Measurements from ENCODE around the gene AGPS.

GRCh38 chr2:177363332-177363731 is 29.2 kb upstream of the AGPS start:
- TF ChIP-seq REST (IDR thresholded peaks at IDR 0.05; ENCODE audit: insufficient read depth in 1 of 2, low read depth in 2 of 2, low read length in 2 of 2), result no peak
- TF ChIP-seq SIN3A (IDR thresholded peaks at IDR 0.05; ENCODE audit: borderline replicate concordance, insufficient read depth, low read length), result no peak
- no peak for TF ChIP-seq FOXP2 (optimal IDR thresholded peaks at IDR 0.05; ENCODE audit: borderline replicate concordance, extremely low read depth, extremely low read length, insufficient read depth)
- no peak for TF ChIP-seq POLR2AphosphoS5 (IDR thresholded peaks at IDR 0.05; ENCODE audit: low read depth, low read length)
